ENCODE results near the gene ARHGAP22.

Gene ARHGAP22

DNA sequence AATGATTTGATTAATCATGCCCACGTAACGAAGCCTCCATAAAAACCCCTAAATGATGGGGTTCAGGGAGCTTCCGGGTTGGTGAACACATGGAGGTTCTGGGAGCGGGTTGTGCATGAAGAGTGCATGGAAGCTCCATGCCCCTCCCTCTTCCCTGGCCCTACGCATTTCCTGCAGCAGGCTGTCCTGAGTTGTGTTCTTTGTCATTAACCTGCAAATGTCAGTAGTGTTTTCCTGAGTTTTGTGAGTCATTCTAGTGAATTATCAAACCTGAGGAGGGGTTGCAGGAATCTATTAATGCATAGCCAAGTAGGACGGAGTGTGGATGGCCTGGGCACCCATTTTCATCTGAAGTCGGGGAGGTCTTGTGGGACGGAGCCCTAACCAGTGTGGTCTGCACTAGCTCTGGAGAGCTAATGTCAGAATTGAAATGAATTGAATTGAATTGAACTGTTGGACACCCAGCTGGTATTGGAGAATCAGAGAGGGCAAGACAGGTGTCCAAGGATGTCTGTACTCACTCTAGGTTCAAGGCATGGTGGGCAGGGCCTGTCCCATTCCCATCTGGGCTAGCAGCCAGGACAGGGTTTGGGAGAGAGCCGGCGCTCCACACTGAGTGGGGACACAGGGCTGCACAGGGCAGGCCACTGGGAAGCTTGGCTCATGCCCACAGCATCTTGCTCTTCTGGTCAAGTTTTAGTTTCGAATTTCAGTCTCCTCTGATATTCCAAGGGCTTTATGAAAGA lies 22.3 kb upstream of the ARHGAP22 start:
- Histone ChIP-seq H3K9me3 (replicated peaks; ENCODE audit: low read length) (no peaks in the 10 kb centered on the region), H3K4me2 (ENCODE audit: low read length) (no peak overlapping the region), H3K4me1 (ENCODE audit: control insufficient read depth, insufficient read depth, low read length) (peaks cover 27% of the 10 kb centered on the region), H3K4me3 (ENCODE audit: low read length) (no peak overlapping the region), H3K27me3 (ENCODE audit: control insufficient read depth, insufficient read depth, low read length) (no peaks in the 10 kb centered on the region), H3K9ac (ENCODE audit: low read depth, low read length) (no peak overlapping the region), H3K36me3 (ENCODE audit: insufficient read depth, low read length) (no peaks in the 10 kb centered on the region)

DNA sequence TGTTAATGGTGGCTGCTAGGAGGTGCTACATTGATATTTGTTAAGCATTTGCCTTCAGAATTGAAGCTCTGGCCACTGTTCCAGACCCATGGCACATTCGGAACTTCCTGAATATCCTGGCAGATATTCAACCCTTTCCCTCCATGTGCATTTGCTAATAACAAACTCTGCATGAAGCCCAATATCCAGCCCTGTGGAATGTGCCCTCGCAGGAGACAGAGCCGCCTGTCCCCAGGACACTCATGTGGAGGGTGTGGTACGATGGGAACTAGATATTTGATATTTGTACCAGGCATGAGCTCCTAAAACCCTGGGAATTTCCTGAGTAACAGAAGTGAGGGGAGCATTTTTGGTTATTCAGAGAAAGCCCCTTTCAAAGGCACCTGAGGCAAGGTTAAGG lies 21.6 kb upstream of the ARHGAP22 start:
- H3K4me3 ChIP-seq (ENCODE audit: low read length), result no peak overlapping the region
- no peak overlapping the region for H3K9ac ChIP-seq (ENCODE audit: low read depth, low read length)
- no peaks in the 10 kb centered on the region for H3K27me3 ChIP-seq (ENCODE audit: control insufficient read depth, insufficient read depth, low read length)
- H3K36me3 ChIP-seq (ENCODE audit: insufficient read depth, low read length), result no peaks in the 10 kb centered on the region
- H3K4me2 ChIP-seq (ENCODE audit: low read length), result no peak overlapping the region
- peaks cover 27% of the 10 kb centered on the region for H3K4me1 ChIP-seq (ENCODE audit: control insufficient read depth, insufficient read depth, low read length)
- no peaks in the 10 kb centered on the region for H3K9me3 ChIP-seq (replicated peaks; ENCODE audit: low read length)

DNA sequence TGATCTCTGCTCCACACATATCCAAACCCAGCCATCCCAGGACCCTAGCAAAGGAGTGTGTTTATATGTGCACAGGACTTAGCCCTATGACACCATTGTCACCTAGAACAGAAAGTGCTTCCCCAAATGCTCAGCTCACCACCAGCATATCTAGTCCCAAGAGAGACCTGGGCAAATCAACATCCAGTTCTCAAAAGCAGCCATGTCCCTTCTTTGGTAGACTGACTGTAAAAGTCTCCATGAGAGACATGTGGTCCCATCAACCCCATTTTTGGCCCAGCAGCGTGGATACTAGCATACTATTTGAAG lies 20.9 kb upstream of the ARHGAP22 start:
- Histone ChIP-seq H3K9me3 (replicated peaks; ENCODE audit: low read length) (no peaks in the 10 kb centered on the region), H3K4me2 (ENCODE audit: low read length) (no peak overlapping the region), H3K4me1 (ENCODE audit: control insufficient read depth, insufficient read depth, low read length) (peaks cover 27% of the 10 kb centered on the region), H3K9ac (ENCODE audit: low read depth, low read length) (no peak overlapping the region), H3K36me3 (ENCODE audit: insufficient read depth, low read length) (no peaks in the 10 kb centered on the region), H3K27me3 (ENCODE audit: control insufficient read depth, insufficient read depth, low read length) (no peaks in the 10 kb centered on the region), H3K4me3 (ENCODE audit: low read length) (no peak overlapping the region)

DNA sequence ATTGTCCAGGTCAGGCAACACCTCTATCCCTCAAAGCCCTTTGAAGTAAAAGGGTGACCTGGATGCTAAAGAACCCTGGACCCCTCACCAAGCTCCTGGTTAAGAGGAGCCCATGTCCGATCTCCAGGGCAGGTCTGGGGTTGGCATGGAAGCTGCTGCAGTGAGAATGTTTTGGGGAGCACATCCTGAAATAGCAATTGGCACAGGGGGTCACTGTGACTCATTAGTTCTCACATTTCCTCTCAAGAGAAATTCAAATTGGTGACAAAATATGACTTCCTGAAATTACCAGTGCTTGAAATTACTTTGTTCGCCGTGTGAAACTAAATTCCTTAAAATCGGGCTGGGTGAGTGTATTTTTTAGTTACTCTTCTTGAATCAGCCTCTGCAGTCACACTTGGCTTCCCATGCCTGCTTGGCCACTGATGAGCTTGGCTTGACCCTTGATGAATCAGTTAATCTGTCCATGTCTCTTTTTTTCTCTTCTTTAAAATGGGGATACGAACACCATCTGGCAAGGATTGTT lies 18.8 kb upstream of the ARHGAP22 start:
- no peaks in the 10 kb centered on the region for H3K36me3 ChIP-seq (ENCODE audit: insufficient read depth, low read length)
- peaks cover 27% of the 10 kb centered on the region for H3K4me1 ChIP-seq (ENCODE audit: control insufficient read depth, insufficient read depth, low read length)
- H3K4me3 ChIP-seq (ENCODE audit: low read length), result no peak overlapping the region
- peak overlapping the region; percentile 25 for H3K4me2 ChIP-seq (ENCODE audit: low read length)
- H3K27me3 ChIP-seq (ENCODE audit: control insufficient read depth, insufficient read depth, low read length), result no peaks in the 10 kb centered on the region
- no peaks in the 10 kb centered on the region for H3K9me3 ChIP-seq (replicated peaks; ENCODE audit: low read length)
- no peak overlapping the region for H3K9ac ChIP-seq (ENCODE audit: low read depth, low read length)

DNA sequence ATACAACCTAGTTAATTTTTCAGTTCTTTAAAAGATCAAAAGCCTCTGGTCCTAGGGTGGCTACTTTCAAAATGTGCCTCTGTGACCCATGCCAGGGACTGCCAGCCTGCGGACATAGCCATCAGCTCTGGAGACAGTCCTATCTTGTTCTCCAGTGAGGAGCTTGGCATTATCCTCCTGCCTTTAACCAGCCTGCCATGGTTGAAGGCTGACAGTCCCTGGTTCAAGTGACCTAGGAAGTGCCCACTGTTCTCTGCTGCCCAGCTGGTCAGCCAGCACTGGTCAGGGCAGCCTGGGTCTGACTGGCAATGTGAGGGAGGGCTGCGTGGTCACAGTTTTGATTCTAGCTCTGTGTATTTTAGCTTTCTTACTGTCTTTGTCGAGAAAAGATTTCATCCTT lies 18.1 kb upstream of the ARHGAP22 start:
- Histone ChIP-seq H3K27me3 (ENCODE audit: control insufficient read depth, insufficient read depth, low read length) (no peaks in the 10 kb centered on the region), H3K9ac (ENCODE audit: low read depth, low read length) (no peak overlapping the region), H3K4me3 (ENCODE audit: low read length) (no peak overlapping the region)

DNA sequence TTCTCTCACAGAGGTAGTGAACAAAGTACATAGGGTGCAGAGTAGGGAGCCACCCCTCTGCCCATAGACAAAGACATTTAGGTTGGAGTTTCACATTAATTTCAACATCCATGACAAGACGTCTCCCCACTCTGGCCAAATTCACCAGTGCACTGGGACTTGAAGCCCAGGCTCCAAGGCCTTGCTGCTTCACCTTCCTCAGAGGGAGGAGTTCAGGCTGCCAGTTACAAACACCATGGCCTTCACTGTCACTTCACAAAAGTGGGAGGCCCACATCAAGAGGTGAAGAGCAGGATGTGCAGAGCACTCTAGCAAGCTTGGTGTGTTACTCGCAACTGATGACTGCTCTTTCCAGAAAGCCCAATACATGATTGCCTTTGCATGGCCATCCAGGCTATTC lies 15.8 kb upstream of the ARHGAP22 start:
- Histone ChIP-seq H3K4me3 (ENCODE audit: low read length) (no peak overlapping the region), H3K27me3 (ENCODE audit: control insufficient read depth, insufficient read depth, low read length) (no peaks in the 10 kb centered on the region), H3K4me2 (ENCODE audit: low read length) (no peak overlapping the region), H3K4me1 (ENCODE audit: control insufficient read depth, insufficient read depth, low read length) (peaks cover 24% of the 10 kb centered on the region), H3K9me3 (replicated peaks; ENCODE audit: low read length) (no peaks in the 10 kb centered on the region), H3K36me3 (ENCODE audit: insufficient read depth, low read length) (no peaks in the 10 kb centered on the region), H3K9ac (ENCODE audit: low read depth, low read length) (no peak overlapping the region)

More for the DNA sequence above, 18.1 kb upstream of the ARHGAP22 start:
- Histone ChIP-seq H3K36me3 (ENCODE audit: insufficient read depth, low read length) (no peaks in the 10 kb centered on the region), H3K4me2 (ENCODE audit: low read length) (no peak overlapping the region), H3K4me1 (ENCODE audit: control insufficient read depth, insufficient read depth, low read length) (peaks cover 27% of the 10 kb centered on the region), H3K9me3 (replicated peaks; ENCODE audit: low read length) (no peaks in the 10 kb centered on the region)

DNA sequence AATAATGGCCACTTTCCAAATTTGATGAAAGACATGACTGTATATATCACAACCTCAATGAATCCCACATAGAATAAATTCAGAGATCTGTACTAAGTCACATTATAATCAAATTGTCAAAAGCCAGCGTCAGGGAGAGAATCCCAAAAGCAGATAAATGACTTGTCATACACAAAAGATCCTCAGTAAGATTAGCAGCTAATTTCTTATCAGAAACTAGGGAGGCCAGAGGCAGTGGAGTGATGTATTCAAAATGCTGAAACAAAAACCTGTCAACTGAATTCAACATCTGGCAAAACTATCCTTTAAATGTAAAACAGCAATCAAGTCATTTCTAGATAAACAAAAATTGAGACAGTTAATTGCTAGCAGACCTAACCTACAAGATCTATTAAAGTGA lies 11.6 kb upstream of the ARHGAP22 start:
- H3K27me3 ChIP-seq (ENCODE audit: control insufficient read depth, insufficient read depth, low read length), result no peaks in the 10 kb centered on the region
- no peaks in the 10 kb centered on the region for H3K36me3 ChIP-seq (ENCODE audit: insufficient read depth, low read length)
- H3K4me1 ChIP-seq (ENCODE audit: control insufficient read depth, insufficient read depth, low read length), result peaks cover 33% of the 10 kb centered on the region
- no peaks in the 10 kb centered on the region for H3K9me3 ChIP-seq (replicated peaks; ENCODE audit: low read length)
- H3K4me2 ChIP-seq (ENCODE audit: low read length), result no peak overlapping the region
- no peak overlapping the region for H3K4me3 ChIP-seq (ENCODE audit: low read length)
- H3K9ac ChIP-seq (ENCODE audit: low read depth, low read length), result no peak overlapping the region

DNA sequence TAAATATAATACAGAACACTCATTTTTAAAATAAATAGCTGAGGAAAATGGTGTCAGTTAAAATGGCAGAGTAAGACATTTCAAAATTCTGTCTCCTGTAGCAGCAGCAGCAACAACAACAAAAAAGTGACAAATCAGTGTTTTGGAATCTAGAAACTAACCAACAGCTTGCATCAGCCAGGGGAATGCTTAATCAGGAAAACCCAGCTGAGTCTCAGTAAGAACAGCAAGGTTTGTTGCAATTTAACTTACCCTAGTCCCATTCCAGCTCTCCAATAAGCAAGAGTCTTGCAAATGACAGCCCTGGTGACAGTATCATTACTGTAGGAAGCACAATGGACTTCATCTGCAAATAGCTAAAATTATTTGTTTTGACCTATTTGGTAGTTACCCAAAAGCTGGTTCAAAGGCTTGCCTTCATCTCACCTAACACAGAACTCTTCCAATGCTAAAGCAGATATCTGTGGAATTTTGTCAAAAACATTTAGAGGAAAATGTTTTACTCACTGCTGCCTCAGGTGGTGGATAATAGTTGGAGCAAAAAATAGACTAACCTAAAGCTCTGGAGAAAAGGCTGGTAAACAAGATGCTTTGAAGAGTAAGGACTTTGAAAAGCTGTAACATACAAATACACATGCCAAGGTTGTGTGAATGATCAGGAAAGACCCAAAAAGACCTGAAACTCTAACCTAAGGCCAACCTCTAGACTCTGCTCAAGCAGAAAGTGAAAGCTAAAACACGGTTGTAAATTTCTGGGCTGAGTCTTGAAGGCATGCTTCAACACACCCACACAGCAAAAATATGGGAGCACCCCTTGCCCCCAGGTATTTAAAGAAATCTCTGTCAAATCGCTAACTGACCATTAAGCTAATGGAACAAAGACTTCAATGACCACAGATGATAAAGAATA lies 9.9 kb upstream of the ARHGAP22 start:
- H3K27me3 ChIP-seq (ENCODE audit: control insufficient read depth, insufficient read depth, low read length), result no peaks in the 10 kb centered on the region
- peak overlapping the region; percentile 28 for H3K9ac ChIP-seq (ENCODE audit: low read depth, low read length)
- no peak overlapping the region for H3K4me3 ChIP-seq (ENCODE audit: low read length)

DNA sequence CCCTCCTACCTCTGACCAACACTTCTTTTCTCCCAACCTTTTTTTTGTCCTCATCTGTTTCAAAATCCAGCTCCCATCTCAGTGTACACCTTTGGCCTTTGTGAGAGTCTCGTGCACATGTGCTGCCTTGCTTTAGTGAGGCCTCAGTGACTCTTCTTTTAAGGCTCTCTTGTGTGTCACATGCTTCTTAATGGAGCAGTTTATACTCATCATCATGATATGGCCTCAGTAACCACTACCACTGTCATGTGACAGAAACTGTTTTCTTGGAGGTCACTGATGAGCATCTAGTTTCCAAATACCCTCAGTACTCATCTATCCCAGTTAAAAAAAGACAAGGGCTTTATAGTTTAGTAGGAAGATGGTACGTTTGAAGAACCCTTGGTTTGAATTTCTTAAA lies 8.1 kb upstream of the ARHGAP22 start:
- Histone ChIP-seq H3K4me1 (ENCODE audit: control insufficient read depth, insufficient read depth, low read length) (peaks cover 67% of the 10 kb centered on the region), H3K27me3 (ENCODE audit: control insufficient read depth, insufficient read depth, low read length) (no peaks in the 10 kb centered on the region), H3K9me3 (replicated peaks; ENCODE audit: low read length) (no peaks in the 10 kb centered on the region), H3K36me3 (ENCODE audit: insufficient read depth, low read length) (no peaks in the 10 kb centered on the region), H3K9ac (ENCODE audit: low read depth, low read length) (peak overlapping the region; percentile 57), H3K4me2 (ENCODE audit: low read length) (peak overlapping the region; percentile 56), H3K4me3 (ENCODE audit: low read length) (peak overlapping the region; percentile 48)

More for the DNA sequence above, 9.9 kb upstream of the ARHGAP22 start:
- Histone ChIP-seq H3K4me1 (ENCODE audit: control insufficient read depth, insufficient read depth, low read length) (peaks cover 50% of the 10 kb centered on the region), H3K4me2 (ENCODE audit: low read length) (peak overlapping the region; percentile 27), H3K9me3 (replicated peaks; ENCODE audit: low read length) (no peaks in the 10 kb centered on the region), H3K36me3 (ENCODE audit: insufficient read depth, low read length) (no peaks in the 10 kb centered on the region)

DNA sequence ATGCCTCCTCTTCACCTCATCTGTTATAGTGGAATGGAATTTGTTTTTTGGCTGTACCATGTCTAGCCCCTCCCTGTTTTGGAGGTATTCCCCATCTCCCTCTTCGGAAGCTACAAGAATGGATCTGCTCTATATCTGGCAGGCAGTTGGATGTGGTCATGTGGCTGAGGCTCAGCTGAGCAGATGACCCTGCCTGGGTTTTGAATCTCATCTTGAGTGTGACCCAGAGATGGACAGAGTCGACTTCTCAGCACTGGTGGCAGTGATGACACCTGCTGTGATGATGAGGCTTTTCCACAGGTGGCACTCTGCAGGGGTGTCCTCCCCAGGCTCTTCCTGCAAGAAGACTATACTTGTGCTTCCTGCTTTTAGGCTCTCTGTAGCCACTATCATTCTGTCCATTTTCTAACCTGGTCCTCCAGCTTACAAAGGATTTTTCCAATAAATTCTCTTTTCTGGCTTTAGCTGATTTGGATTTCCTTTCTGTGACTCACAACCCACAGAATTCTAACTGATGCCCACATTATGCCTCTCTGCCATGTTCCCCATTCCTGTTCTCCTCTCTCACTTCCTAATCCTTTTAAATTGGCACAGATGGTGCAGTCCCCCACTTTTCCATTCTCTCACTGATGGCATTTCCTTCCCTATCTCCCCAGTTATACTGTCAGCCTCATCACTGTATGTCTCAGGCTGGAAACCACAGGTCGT lies 7.5 kb upstream of the ARHGAP22 start:
- no peaks in the 10 kb centered on the region for H3K9me3 ChIP-seq (replicated peaks; ENCODE audit: low read length)
- no peaks in the 10 kb centered on the region for H3K27me3 ChIP-seq (ENCODE audit: control insufficient read depth, insufficient read depth, low read length)
- no peaks in the 10 kb centered on the region for H3K36me3 ChIP-seq (ENCODE audit: insufficient read depth, low read length)
- H3K9ac ChIP-seq (ENCODE audit: low read depth, low read length), result peak overlapping the region; percentile 57
- H3K4me2 ChIP-seq (ENCODE audit: low read length), result peak overlapping the region; percentile 56
- H3K4me1 ChIP-seq (ENCODE audit: control insufficient read depth, insufficient read depth, low read length), result peaks cover 73% of the 10 kb centered on the region
- H3K4me3 ChIP-seq (ENCODE audit: low read length), result peak overlapping the region; percentile 48

DNA sequence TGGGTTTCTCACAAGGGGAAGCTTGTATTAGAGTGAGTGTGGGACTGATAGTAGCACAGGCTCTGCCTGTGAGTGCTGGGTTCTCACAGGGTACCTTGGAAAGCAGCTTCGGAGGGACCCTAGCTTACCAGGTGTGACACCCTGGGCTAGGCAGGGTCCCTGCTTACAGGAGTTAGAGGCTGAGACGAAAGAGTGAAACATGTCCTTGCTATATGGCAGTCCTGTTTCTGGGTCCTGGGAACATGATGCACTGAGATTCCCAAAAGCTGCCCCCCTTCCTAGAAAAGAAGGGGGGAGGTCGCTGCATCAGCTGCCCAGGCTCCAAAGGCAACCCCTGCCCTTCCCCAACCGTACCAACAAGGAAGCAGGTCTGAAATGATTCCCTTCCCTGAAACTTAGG lies 6.3 kb upstream of the ARHGAP22 start:
- H3K4me2 ChIP-seq (ENCODE audit: low read length), result peak overlapping the region; percentile 44
- peaks cover 84% of the 10 kb centered on the region for H3K4me1 ChIP-seq (ENCODE audit: control insufficient read depth, insufficient read depth, low read length)
- no peaks in the 10 kb centered on the region for H3K36me3 ChIP-seq (ENCODE audit: insufficient read depth, low read length)
- no peaks in the 10 kb centered on the region for H3K27me3 ChIP-seq (ENCODE audit: control insufficient read depth, insufficient read depth, low read length)
- peak overlapping the region; percentile 5 for H3K4me3 ChIP-seq (ENCODE audit: low read length)
- H3K9me3 ChIP-seq (replicated peaks; ENCODE audit: low read length), result no peaks in the 10 kb centered on the region
- H3K9ac ChIP-seq (ENCODE audit: low read depth, low read length), result peak overlapping the region; percentile 36
